Stimulated activated naive CD8-positive, alpha-beta T cell treated with anti-CD3 and anti-CD28 coated beads, Interleukin-15, amount 100 ng/mL, for 72 hours (primary cell): Measurements from ENCODE around the gene OTOG.

Source experiments
- ATAC-seq: fragments of 150-1000 bp; cut with Tn5 transposase; 2 replicates; pipeline ENCODE4 v1.10.0; 2021; ENCODE audit warnings: mild to moderate bottlenecking, moderate library complexity
- DNase-seq, 2 donors: peaks; one replicate each; pipeline ENCODE4 v3.0.0; 2021 to 2022
- H3K27ac Mint-ChIP-seq, 2 donors: one replicate each; pipeline ENCODE4 v1.8.0; 2022; ENCODE audit warnings: mild to moderate bottlenecking in 2 of 2, mixed read lengths in 2 of 2, moderate library complexity in 2 of 2
- H3K27me3 Mint-ChIP-seq: one replicate; pipeline ENCODE4 v1.8.0; 2022; ENCODE audit warnings: mixed read lengths
- H3K4me1 Mint-ChIP-seq: one replicate; pipeline ENCODE4 v1.8.0; 2022; ENCODE audit warnings: mild to moderate bottlenecking, mixed read lengths
- H3K4me3 Mint-ChIP-seq, 2 donors: one replicate each; pipeline ENCODE4 v1.8.0; 2022; ENCODE audit warnings: mild to moderate bottlenecking in 2 of 2, mixed read lengths in 2 of 2, moderate library complexity in 1 of 2
- H3K9me3 Mint-ChIP-seq, 2 donors: one replicate each; pipeline ENCODE4 v1.8.0; 2022; ENCODE audit warnings: mixed read lengths in 2 of 2

Gene OTOG

DNA sequence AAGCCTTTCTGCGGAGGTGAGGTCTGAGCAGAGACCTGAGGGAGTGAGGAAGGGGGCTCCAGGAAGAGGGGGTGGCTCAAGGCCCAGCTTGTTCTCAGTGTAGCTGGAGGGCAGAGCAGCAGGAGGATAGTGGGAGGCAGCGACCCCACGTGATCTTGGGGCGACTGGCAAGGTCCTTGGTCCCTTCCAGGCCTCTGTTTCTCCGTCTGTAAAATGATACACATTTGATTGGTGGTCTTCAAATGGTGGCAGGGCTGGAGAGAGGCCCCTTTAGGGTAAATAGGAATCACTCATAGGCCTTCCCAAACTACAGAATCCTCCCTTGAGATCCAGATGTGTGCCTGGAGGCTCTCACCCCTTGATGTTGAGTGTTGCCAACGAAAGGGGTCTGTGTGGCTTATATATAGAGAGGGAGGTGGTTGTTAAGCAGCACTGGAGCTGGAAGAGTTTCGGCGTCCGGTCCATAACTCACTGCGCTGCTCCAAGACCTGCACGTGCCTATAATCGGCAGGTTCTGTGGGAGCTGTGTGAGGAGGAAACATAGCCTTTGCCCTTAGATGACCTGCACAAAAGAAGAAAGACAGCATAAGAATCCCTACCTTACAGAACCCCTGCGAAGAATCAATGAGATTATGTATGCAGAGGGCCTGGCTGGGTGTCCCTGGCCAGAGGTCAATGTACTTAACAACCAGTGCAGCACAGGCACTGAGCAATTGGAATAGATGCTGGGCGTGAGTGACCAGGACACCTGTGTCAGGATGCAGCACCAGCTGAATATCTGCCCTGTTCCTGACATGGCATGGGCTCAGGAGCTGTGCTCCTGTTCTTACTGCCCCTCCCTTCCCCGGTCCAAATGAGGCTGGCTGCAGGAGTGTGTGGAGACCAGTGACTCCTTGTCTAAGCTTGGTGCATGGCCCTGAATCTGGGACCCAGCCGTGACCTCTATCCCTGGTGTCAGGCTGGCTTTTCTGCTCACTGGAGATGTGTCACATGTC lies 28.7 kb downstream of the OTOG start:
- no peaks in the 10 kb centered on the region for H3K9me3 Mint-ChIP-seq
- no peaks in the 10 kb centered on the region for H3K4me1 Mint-ChIP-seq
- H3K27me3 Mint-ChIP-seq: peaks cover 2% of the 10 kb centered on the region
- DNase-seq (peak in 1 of 2 donors; percentile 5), ATAC-seq (no peak)
- no peak overlapping the region for H3K27ac Mint-ChIP-seq
- no peak overlapping the region for H3K4me3 Mint-ChIP-seq

DNA sequence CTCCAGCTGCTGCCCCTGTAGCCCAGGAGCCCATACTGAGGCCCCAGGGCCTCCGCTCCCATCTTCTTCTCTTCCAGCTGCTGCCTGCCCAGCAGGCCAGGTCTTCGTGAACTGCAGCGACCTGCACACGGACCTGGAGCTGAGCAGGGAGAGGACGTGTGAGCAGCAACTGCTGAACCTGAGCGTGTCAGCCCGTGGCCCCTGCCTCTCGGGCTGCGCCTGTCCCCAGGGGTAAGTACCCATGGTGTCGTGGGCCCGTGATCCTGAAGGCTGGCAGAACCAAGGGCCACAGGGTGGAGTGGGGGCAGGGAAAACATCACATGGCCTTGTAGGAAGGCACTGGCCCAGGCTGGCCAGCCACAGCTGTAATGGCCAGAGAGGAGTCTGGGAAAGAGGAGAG lies 31.2 kb downstream of the OTOG start:
- H3K9me3 Mint-ChIP-seq: no peaks in the 10 kb centered on the region
- H3K27ac Mint-ChIP-seq: no peak overlapping the region
- H3K4me3 Mint-ChIP-seq: no peak overlapping the region
- peak; percentile 7 for ATAC-seq
- peak in 1 of 2 donors; percentile 6 for DNase-seq
- H3K4me1 Mint-ChIP-seq: no peaks in the 10 kb centered on the region
- peaks cover 10% of the 10 kb centered on the region for H3K27me3 Mint-ChIP-seq

DNA sequence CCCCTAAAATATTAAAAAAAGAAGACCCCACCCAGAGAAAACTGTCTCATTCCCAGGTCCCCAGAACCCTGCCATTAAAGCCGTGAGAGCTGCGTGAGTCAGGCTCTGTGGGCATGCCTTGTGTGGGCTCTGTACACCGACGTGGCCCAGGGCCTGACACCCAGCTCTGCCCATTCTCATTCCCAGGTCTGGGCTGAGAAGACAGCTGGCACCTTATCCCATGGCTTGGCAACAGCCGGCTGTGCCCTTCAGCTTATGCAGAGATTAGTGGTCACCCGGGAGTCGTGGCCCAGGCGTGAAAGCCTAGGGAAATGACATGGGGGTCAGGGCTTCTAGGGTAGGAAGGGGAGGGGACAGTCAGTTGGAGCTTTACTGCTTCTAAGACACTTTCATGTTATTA lies 31.9 kb downstream of the OTOG start:
- Mint-ChIP-seq H3K27ac (peak overlapping the region in 1 of 2 donors; percentile 71), H3K4me3 (no peak overlapping the region), H3K9me3 (no peaks in the 10 kb centered on the region), H3K4me1 (no peaks in the 10 kb centered on the region), H3K27me3 (peaks cover 10% of the 10 kb centered on the region)
- ATAC-seq (no peak), DNase-seq (no peak)

DNA sequence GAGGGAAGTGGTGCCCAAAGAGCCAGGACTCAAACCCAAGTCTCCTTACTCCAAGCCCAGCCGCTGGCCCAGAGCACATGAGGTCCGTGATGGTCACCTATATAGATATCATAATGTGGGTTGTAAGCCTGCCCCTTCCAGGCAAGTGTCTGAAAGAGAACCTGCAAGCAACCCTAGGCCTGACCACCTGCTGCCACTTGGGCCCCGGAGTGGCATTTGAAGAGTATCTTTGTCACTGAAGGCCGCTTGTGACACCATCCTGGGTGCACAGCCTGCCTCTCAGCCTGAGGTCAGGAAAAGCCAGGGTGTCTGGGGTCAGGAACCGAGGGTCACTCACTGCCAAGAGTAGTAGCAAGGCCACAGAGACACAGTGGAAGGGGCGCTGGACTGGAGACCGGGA lies 32.4 kb downstream of the OTOG start:
- H3K27me3 Mint-ChIP-seq: peaks cover 10% of the 10 kb centered on the region
- H3K9me3 Mint-ChIP-seq: no peaks in the 10 kb centered on the region
- H3K4me1 Mint-ChIP-seq: no peaks in the 10 kb centered on the region
- no peak overlapping the region for H3K27ac Mint-ChIP-seq
- DNase-seq (peak in 1 of 2 donors; percentile 5), ATAC-seq (no peak)
- H3K4me3 Mint-ChIP-seq: no peak overlapping the region

DNA sequence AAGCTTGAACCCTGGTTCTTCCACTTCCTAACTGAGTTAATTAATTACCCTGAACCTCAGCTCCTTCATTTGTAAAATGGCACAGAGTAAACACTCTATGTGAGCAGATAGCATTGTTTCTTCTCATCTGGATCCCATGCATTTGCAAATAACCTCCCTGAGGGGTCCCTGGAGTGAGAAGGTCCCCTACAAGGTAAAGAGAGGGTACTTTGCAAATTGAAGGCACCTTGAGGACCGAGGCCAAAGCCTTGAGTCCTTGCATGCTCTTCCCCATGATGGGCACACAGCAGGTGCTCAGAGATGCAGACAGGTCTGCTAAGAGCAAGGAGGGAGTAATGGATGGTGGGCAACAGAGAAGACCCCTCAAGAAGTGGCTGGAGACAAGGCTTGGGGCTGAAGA lies 33.2 kb downstream of the OTOG start:
- Mint-ChIP-seq H3K9me3 (no peaks in the 10 kb centered on the region), H3K27ac (peak overlapping the region in 1 of 2 donors; percentile 22), H3K27me3 (peaks cover 10% of the 10 kb centered on the region), H3K4me1 (no peaks in the 10 kb centered on the region), H3K4me3 (no peak overlapping the region)
- ATAC-seq: no peak
- DNase-seq: peak in 1 of 2 donors; percentile 3

GRCh38 chr11:17581036-17581731 lies 34.1 kb downstream of the OTOG start:
- Mint-ChIP-seq H3K27me3 (peaks cover 10% of the 10 kb centered on the region), H3K4me3 (no peak overlapping the region), H3K4me1 (no peaks in the 10 kb centered on the region), H3K9me3 (no peaks in the 10 kb centered on the region), H3K27ac (no peak overlapping the region)
- DNase-seq (no peak), ATAC-seq (no peak)

GRCh38 chr11:17581732-17582053 lies 34.6 kb downstream of the OTOG start:
- Mint-ChIP-seq H3K27ac (no peak overlapping the region), H3K27me3 (peaks cover 10% of the 10 kb centered on the region), H3K9me3 (no peaks in the 10 kb centered on the region), H3K4me1 (no peaks in the 10 kb centered on the region), H3K4me3 (no peak overlapping the region)
- ATAC-seq: no peak
- no peak for DNase-seq

DNA sequence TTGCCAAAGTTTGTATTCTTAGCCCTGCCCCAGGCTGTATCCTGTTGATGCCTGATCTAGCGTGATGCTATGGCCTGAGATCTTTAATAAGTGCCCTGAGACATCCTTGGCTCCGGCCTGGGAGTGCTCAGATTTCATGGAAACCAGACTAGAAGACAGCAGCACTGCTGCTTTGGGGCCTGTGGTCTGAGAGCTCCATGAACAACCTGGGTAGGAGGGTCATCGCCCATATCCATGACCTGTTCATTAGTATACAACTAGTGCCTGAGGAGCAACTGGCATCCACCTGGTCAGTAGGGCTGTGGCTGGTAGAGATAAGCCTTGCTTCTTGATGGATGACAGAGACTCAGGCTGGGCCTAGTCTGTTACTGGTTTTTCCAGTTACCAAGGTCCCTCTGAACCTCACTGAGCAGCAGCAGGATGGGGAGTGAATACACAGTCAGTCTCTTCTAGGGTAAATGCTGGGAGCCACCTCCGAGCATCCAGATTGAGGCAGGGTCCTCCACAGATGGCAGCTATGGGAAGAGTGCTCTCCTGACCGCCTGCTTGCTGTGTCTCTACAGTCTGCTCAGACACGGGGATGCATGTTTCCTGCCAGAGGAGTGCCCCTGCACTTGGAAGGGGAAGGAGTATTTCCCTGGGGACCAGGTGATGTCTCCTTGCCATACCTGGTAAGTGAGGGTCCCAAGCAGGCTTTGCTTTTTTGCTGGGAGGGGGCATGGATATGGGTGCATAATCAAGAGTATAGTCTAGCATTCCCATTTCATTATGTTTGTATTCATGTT lies 39.0 kb downstream of the OTOG start:
- ATAC-seq (no peak), DNase-seq (no peak)
- H3K4me3 Mint-ChIP-seq: no peak overlapping the region
- H3K9me3 Mint-ChIP-seq: no peaks in the 10 kb centered on the region
- H3K4me1 Mint-ChIP-seq: no peaks in the 10 kb centered on the region
- no peak overlapping the region for H3K27ac Mint-ChIP-seq
- peaks cover 4% of the 10 kb centered on the region for H3K27me3 Mint-ChIP-seq

- Mint-ChIP-seq H3K9me3 (no peaks in the 10 kb centered on the region), H3K4me1 (no peaks in the 10 kb centered on the region), H3K4me3 (no peak overlapping the region), H3K27ac (no peak overlapping the region), H3K27me3 (no peaks in the 10 kb centered on the region)
- DNase-seq (peak in 1 of 2 donors; percentile 2), ATAC-seq (no peak)
Observed at GRCh38 chr11:17588166-17588565, 41.1 kb downstream of the OTOG start.

- Mint-ChIP-seq H3K27ac (no peak overlapping the region), H3K4me3 (no peak overlapping the region), H3K27me3 (no peaks in the 10 kb centered on the region), H3K9me3 (no peaks in the 10 kb centered on the region), H3K4me1 (no peaks in the 10 kb centered on the region)
- DNase-seq (no peak), ATAC-seq (no peak)
Observed at GRCh38 chr11:17588721-17589120, 41.7 kb downstream of the OTOG start.

- ATAC-seq (no peak), DNase-seq (no peak)
- Mint-ChIP-seq H3K4me1 (no peaks in the 10 kb centered on the region), H3K27me3 (peaks cover 8% of the 10 kb centered on the region), H3K9me3 (no peaks in the 10 kb centered on the region), H3K27ac (no peak overlapping the region), H3K4me3 (no peak overlapping the region)
Observed at GRCh38 chr11:17590463-17590862, 43.4 kb downstream of the OTOG start.

- ATAC-seq: no peak
- H3K4me1 Mint-ChIP-seq: no peaks in the 10 kb centered on the region
- no peaks in the 10 kb centered on the region for H3K9me3 Mint-ChIP-seq
- no peak overlapping the region for H3K4me3 Mint-ChIP-seq
- no peak for DNase-seq
- H3K27ac Mint-ChIP-seq: no peak overlapping the region
- peaks cover 13% of the 10 kb centered on the region for H3K27me3 Mint-ChIP-seq
Observed at GRCh38 chr11:17591293-17591692, 44.2 kb downstream of the OTOG start.

- no peaks in the 10 kb centered on the region for H3K4me1 Mint-ChIP-seq
- H3K27ac Mint-ChIP-seq: no peak overlapping the region
- peak in 1 of 2 donors; percentile 4 for DNase-seq
- H3K9me3 Mint-ChIP-seq: no peaks in the 10 kb centered on the region
- H3K4me3 Mint-ChIP-seq: no peak overlapping the region
- H3K27me3 Mint-ChIP-seq: peaks cover 17% of the 10 kb centered on the region
- ATAC-seq: no peak
Observed at GRCh38 chr11:17593466-17594245, 46.6 kb downstream of the OTOG start.

DNA sequence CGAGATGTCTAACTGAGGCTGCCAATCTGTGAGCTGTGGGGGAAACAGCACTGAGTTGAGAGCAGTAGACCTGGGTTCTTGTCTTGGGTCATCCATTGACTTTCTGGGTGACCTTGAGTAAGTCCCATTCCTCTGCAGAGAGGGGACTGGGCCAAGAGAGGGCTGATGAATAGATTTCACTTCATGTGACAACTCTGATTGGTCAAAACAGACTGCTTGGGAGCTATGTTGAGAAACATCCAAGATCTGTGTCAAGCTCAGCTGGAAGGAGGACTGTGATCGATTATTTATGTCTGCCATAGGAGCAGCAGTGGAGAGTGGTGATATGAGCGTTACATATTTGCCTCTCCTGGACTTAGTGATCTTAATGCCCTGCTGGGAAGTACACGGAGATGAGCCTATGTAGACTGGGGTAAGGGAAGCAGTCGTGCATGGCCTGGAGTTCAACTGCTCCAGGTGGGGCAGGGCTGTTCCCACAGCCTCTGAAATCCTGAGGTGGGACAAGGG lies 47.7 kb downstream of the OTOG start:
- DNase-seq: no peak
- Mint-ChIP-seq H3K27ac (no peak overlapping the region), H3K27me3 (peaks cover 26% of the 10 kb centered on the region), H3K4me1 (no peaks in the 10 kb centered on the region), H3K9me3 (no peaks in the 10 kb centered on the region), H3K4me3 (no peak overlapping the region)
- no peak for ATAC-seq
